GM11168 (cell line): ENCODE results near the gene BPIFB3.
"Not testable (repeated sequence)": the region's sequence is repeated elsewhere in the genome, so short reads cannot be mapped to it uniquely, and the experiment has no call there.

ENCODE experiments used
- in situ Hi-C: fragments of 300-500 bp; cut with MboI; formaldehyde crosslinking; loops from one replicate; pipeline ENCODE4 v1.12.0; 2022; ENCODE audit warnings: low sequenced_read_pairs; ENCODE audit not compliant: unreplicated experiment

Gene BPIFB3

DNA sequence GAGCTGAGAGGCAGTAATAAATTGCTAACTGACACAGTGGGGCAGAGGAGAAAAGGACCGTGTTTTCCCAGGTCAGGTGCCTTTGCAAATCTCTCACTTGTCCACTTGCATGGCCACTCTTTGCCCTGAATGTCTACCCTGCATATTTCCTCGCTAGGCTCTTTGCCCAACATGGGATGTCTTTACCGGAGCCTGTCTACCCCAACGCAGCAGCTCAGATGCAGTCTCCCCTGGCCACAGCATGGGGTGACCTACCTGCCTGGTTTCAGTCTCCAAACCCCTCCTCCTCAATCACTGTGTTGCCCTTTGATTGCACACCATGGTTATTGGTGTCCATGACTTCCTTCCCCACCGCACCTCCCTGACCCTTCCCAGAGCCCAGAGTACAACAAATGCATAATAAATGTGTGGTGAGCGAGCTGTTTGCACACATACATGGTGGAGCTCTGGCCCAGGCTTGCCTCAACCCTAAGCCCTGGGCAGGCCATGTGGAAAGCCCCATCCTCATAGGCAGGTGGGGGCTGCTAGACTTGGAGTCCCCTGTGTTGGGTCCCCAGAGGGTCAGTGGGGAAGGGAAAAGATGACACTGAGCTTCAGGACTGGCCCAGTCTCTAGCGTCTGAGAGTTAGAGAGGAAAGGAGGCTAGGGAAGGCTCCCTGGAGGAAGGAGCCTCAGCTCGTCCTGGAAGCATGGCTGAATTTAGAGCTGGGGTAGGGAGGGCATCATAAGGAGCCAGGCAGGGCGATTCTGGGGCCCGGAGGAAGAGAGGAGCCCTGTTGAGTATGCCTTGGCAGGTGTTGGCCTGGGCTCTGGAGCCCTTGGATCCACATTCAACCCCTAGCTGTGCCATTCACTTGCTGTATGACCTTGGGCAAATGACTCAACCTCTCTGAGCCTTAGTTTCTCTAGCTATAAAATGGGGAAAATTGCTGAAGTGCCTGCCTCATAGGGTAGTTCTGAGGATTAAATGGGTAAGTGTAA is 26.6 kb upstream of the BPIFB3 start:
- in situ Hi-C loops, result no loop called here

- in situ Hi-C loops, result no loop called here
These were observed 25.6 kb upstream of the BPIFB3 start for GRCh38 chr20:33027769-33028751.

DNA sequence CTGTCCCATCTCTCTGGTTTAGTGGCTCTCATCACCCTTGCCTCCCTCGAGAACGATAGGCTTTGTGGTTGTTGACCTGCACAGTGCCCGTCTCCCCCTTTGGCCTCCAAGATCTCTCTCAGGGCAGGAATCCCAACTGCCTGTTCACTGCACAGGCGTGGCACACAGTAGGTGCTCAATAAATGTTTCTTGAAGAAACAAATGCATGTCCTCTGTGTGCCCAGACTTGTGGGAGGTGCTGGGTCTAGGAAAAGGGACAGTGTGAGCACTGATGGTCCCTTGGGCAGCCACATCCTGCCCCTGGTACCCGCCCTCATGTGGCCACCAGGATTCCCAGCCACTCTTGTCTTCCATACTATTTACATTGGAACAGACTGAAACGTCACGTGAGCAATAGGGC is 24.8 kb upstream of the BPIFB3 start:
- in situ Hi-C loops, result no loop called here

- in situ Hi-C loops, result no loop called here
These were observed 23.6 kb upstream of the BPIFB3 start for GRCh38 chr20:33030076-33030475.

- in situ Hi-C loops, result no loop called here
These were observed 23.1 kb upstream of the BPIFB3 start for GRCh38 chr20:33030569-33030968.

GRCh38 chr20:33031531-33031930 is 22.2 kb upstream of the BPIFB3 start, which contains the start of gene BPIFB6:
TSS of gene BPIFB6 (plus strand) at chr20:33031648. CDS start at chr20:33031648, 0 bp downstream.
- in situ Hi-C loops, result no loop called here

DNA sequence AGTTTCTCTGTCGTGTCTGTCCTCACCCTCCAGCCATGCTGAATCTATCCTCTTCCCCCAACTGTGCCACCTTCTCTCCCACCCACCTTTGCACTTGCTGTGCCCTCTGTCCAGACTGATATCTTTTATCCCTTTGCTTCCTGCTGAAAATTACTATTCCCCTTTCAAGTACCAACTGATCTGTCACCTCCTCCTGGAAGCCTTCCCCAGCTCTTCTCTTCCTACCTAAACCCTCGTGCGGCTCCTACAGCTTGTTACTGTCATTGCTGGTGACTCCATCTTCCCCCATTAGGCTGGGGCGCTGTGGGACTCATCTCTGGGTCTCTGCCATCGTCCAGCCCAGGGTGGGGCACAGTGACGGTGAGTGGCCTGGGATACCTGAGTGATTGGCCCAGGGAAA is 21.1 kb upstream of the BPIFB3 start:
- in situ Hi-C loops, result no loop called here

DNA sequence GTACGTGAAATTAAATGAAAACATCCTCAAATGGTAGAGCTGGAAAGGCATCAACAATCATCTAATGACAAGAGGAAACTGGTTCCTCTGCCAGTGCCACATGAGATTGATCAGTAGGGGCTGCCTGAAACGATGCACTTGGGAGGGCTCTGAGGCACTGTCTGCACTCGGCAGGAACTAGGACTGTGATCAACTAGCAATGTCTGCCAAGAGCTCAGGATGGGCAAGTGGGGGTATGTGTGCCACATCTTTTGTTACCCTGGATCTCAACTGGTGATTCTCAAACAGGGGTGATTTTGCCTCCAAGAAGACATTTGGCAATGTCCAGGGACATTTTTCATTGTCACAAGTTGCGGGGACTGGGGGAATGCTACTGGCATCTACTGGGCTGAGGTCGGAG is 20.3 kb upstream of the BPIFB3 start:
- in situ Hi-C loops, result no loop called here

- in situ Hi-C loops, result no loop called here
These were observed 19.6 kb upstream of the BPIFB3 start for GRCh38 chr20:33034115-33034514.

GRCh38 chr20:33034901-33035492 is 18.7 kb upstream of the BPIFB3 start:
- in situ Hi-C loops, result no loop called here

DNA sequence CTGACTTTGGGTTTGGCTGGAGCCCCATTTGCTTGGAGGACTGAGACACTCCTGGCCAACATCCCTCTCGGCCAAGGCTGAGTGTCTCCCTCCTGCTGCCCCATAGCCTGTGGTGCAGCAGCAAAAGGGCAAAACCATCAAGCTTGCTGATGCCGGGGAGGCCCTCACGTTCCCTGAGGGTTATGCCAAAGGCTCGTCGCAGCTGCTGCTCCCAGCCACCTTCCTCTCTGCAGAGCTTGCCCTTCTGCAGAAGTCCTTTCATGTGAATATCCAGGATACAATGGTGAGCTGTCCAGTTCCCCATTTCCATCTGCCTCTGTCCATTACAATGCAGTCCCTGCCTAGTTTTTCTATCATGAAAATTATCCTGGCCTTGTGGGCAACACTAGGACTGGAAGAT is 16.2 kb upstream of the BPIFB3 start:
- in situ Hi-C loops, result no loop called here

- in situ Hi-C loops, result no loop called here
These were observed 15.5 kb upstream of the BPIFB3 start for GRCh38 chr20:33038243-33038642.

- in situ Hi-C loops, result no loop called here
These were observed 11.3 kb upstream of the BPIFB3 start for GRCh38 chr20:33042430-33042829.

- in situ Hi-C loops, result no loop called here
These were observed 10.5 kb upstream of the BPIFB3 start for GRCh38 chr20:33042983-33043730.

DNA sequence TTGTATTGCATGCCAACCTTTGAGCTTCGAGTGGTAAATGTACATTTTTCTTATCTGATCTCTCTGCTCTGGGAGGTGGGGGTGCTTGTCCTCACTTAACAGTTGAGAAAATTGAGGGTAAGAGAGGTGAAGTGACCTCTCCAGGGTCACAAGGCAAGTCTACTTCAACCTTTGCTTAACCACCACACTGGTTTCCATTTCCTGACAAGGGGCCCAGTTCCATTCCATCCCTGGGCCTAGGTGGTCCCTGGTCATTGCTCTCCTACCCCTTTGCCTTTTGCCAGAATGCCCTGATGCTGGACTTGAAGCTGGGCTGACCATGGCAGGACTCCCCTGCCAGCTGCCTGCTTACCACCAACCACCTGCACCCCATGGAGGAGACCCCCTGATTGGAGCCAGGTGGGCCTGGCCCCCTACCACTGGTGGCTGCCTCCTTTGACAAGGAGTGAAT is 9.9 kb upstream of the BPIFB3 start:
- in situ Hi-C loops, result no loop called here

DNA sequence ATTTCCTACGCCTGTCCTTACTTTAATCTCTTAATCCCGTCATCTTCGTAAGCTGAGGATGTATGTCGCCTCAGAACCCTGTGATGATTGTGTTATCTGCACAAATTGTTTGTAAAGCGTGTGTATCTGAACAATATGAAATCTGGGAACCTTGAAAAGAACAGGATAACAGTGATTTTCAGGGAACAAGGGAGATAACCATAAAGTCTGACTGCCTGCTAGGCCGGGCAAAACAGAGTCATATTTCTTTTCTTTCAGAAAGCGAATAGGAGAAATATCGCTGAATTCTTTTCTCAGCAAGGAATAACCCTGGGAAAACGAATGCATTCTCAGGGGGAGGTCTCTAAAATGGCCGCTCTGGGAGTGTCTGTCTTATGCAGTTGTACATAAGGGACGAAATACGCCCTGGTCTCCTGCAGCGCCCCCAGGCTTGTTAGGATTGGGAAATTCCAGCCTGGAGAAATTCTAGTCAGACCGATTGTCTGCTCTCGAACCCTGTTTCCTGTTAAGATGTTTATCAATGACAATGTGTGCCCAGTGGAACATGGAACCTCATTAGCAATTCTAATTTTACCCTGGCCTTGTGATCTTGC is 8.5 kb upstream of the BPIFB3 start:
- in situ Hi-C loops, result not testable (repeated sequence)

DNA sequence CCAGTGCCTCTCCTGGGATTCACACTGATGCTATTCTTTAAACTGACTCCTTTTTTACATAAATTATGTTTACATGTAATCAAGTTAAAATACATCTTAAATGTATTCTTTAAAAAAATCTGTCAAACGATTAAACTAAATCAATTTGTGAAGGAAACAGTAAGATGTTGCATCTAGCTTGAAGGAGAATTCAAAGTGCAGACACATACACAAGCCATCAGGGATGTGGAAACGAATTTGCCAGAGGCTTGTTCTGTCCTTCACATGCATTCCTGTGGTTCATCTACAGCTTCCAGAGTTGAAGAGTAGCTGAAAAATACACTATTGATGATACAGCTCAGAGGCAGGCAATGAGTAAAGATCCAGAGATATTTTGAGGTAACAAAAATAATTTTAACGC is 7.3 kb upstream of the BPIFB3 start:
- in situ Hi-C loops, result no loop called here

DNA sequence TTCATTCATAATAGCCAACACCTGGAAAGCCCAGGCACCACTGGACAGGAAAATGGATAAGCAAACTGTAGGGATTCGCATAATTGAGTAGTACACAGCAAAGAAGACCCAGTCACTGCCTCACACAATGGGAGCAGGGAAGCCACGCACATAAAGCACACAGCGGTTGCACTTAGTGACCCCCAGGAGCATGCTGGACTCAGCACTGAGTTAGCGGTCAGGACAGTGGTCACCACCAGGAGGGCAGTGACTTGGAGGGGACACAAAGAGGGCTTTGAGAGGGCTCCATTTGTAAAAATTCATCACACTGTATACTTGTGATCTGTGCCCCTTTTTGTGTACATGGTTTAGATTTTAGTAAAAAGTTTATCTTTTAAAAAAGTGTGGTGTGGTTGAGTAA is 2.4 kb upstream of the BPIFB3 start:
- in situ Hi-C loops, result no loop called here

- in situ Hi-C loops, result no loop called here
These were observed 678 bp downstream of the BPIFB3 start for GRCh38 chr20:33054381-33054780.
